OCI-LY7 (cell line): ENCODE measurements around the gene SNCB. TPM values are rescaled to one million over a fixed set of nuclear protein-coding genes. Genes with fewer than 3 reads are reported as not detected.
A peak's percentile ranks its signal among the peaks of the same experiment; 100 is the strongest.

Experiments
- BruUV-seq: library from RNA; stranded (reverse); fragments of 400-500 nt; replicated peaks from 2 replicates; lab custom pipeline; 2021; lab: Mats Ljungman, UMichigan
- CTCF ChIA-PET: fragments of 300-600 bp; sonication (Branson Sonifier 250); formaldehyde crosslinking; loops from one replicate; lab custom pipeline; 2022; ENCODE audit warnings: antibody characterized with exemption; ENCODE audit not compliant: unreplicated experiment; lab: Charles Lee
- POLR2A ChIA-PET: fragments of 300-600 bp; sonication (Branson Sonifier 250); formaldehyde crosslinking; loops from one replicate; lab custom pipeline; 2022; ENCODE audit warnings: antibody characterized with exemption; lab: Charles Lee
- DNase-seq: peaks from one replicate; pipeline ENCODE4 v3.0.0-alpha.2; 2015; ENCODE audit warnings: low spot score
- H2AFZ ChIP-seq: fragments of 200-600 bp; sonication (generic), shearing (Covaris generic); 2 replicates; pipeline ENCODE4 v1.6.1; 2014; ENCODE audit warnings: mild to moderate bottlenecking, antibody characterized with exemption, low read length, moderate library complexity
- H3K27ac ChIP-seq: fragments of 200-600 bp; sonication (generic); 2 replicates; pipeline ENCODE4 v1.5.1; 2014; ENCODE audit warnings: mixed run types, low read depth, mild to moderate bottlenecking, moderate library complexity, low read length, inconsistent platforms; ENCODE audit not compliant: poor library complexity, severe bottlenecking
- H3K36me3 ChIP-seq: fragments of 200-600 bp; sonication (generic); 2 replicates; pipeline ENCODE4 v1.6.1; 2014; ENCODE audit warnings: mild to moderate bottlenecking, antibody characterized with exemption, low read length, moderate library complexity, mixed read lengths; ENCODE audit not compliant: insufficient read depth
- H3K4me1 ChIP-seq: fragments of 200-600 bp; sonication (generic); 2 replicates; pipeline ENCODE4 v1.5.1; 2014; ENCODE audit warnings: mild to moderate bottlenecking, low read length; ENCODE audit not compliant: insufficient read depth, poor library complexity, severe bottlenecking
- H3K4me2 ChIP-seq: fragments of 200-600 bp; sonication (generic); 2 replicates; pipeline ENCODE4 v1.6.1; 2014; ENCODE audit warnings: mild to moderate bottlenecking, low read length
- H3K4me3 ChIP-seq: fragments of 200-600 bp; sonication (generic); 2 replicates; pipeline ENCODE4 v1.5.1; 2014; ENCODE audit warnings: mild to moderate bottlenecking, low read depth, low read length; ENCODE audit not compliant: poor library complexity, severe bottlenecking
- H3K79me2 ChIP-seq: fragments of 200-600 bp; sonication (generic); 2 replicates; pipeline ENCODE4 v1.6.1; 2016; ENCODE audit warnings: low read depth, mild to moderate bottlenecking, low read length, moderate library complexity, mixed read lengths; ENCODE audit not compliant: insufficient read depth
- H3K9me2 ChIP-seq: fragments of 200-600 bp; sonication (generic); 2 replicates; pipeline ENCODE4 v1.6.1; 2016; ENCODE audit warnings: mild to moderate bottlenecking, low read length, mixed read lengths; ENCODE audit not compliant: insufficient read depth
- H3K9me3 ChIP-seq: fragments of 200-600 bp; sonication (generic); 2 replicates; pipeline ENCODE4 v1.6.1; 2014; ENCODE audit warnings: mild to moderate bottlenecking, mixed run types, low read length, mixed read lengths
- H4K20me1 ChIP-seq: fragments of 200-600 bp; sonication (generic); 2 replicates; pipeline ENCODE4 v1.6.1; 2014; ENCODE audit warnings: mild to moderate bottlenecking, antibody characterized with exemption, low read length, moderate library complexity, mixed read lengths; ENCODE audit not compliant: insufficient read depth
- EZH2phosphoT487 ChIP-seq: fragments of 200-600 bp; sonication (generic); IDR thresholded peaks from 2 replicates; pipeline ENCODE4 v1.6.1; 2018; ENCODE audit warnings: low read depth, borderline replicate concordance, mild to moderate bottlenecking, mixed run types, antibody characterized with exemption, low read length, moderate library complexity, mixed read lengths
- intact Hi-C: fragments of 100-400 bp; cut with micrococcal nuclease; formaldehyde crosslinking; loops from one replicate; pipeline ENCODE4 v1.10.0; 2022; ENCODE audit not compliant: unreplicated experiment
- total RNA-seq, 2 experiments: library from RNA; depleted of rRNA in 1 of 2; stranded (reverse); fragments of >200 nt in 1 of 2; shearing (Covaris generic) in 1 of 2; gene quantifications; 2 replicates each; pipeline ENCODE4 v1.2.3, GENCODE V29; 2014 to 2022
- TF ChIP-seq, protein P1 (sequence below): fragments of 200-600 bp; sonication (generic); conservative IDR thresholded peaks from 2 replicates; pipeline ENCODE4 v1.5.1; 2014; ENCODE audit warnings: mild to moderate bottlenecking, antibody characterized with exemption, low read length, moderate library complexity, mixed read lengths

The SNCB gene
- total RNA-seq, 2 experiments from 2014 or later = 0.50 to 3.5 TPM

DNA sequence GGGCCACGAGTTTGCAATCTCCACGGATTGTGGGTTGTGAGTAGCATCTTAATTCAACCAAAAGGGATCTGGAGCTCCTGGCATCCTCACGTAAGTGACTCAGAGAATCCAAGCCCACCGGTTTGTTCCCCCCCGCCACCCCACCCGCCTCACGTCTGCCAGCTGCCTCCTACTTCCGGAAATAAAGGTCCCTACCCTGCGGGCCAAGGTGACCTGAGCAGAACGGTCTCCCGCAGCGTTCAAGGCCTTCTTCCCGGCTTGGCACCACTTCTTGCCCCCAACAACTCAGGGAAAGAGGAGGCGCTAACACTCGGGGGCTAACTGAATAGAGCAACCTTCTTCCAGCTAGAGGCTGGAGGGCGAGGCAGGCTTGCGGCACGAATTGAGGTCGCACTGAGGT lies 11.6 kb downstream of the SNCB start:
- Histone ChIP-seq H3K79me2 (no peaks in the 10 kb centered on the region), H2AFZ (no peak overlapping the region), H3K4me1 (no peaks in the 10 kb centered on the region), H3K27ac (no peak overlapping the region), H3K4me2 (peak overlapping the region; percentile 35), H3K9me2 (no peaks in the 10 kb centered on the region), H3K9me3 (no peaks in the 10 kb centered on the region), H4K20me1 (no peaks in the 10 kb centered on the region), H3K36me3 (no peaks in the 10 kb centered on the region), H3K4me3 (no peak overlapping the region)
- CTCF ChIA-PET = interaction anchor here (0.6 kb wide), 1 partner anchor 10 kb away, joined by 3 read pairs; no protein-coding TSS in a partner anchor
- BruUV-seq = no TSS peak
- no peak for DNase-seq
- TF ChIP-seq EZH2phosphoT487 = no peak
- TF ChIP-seq, protein P1, sequence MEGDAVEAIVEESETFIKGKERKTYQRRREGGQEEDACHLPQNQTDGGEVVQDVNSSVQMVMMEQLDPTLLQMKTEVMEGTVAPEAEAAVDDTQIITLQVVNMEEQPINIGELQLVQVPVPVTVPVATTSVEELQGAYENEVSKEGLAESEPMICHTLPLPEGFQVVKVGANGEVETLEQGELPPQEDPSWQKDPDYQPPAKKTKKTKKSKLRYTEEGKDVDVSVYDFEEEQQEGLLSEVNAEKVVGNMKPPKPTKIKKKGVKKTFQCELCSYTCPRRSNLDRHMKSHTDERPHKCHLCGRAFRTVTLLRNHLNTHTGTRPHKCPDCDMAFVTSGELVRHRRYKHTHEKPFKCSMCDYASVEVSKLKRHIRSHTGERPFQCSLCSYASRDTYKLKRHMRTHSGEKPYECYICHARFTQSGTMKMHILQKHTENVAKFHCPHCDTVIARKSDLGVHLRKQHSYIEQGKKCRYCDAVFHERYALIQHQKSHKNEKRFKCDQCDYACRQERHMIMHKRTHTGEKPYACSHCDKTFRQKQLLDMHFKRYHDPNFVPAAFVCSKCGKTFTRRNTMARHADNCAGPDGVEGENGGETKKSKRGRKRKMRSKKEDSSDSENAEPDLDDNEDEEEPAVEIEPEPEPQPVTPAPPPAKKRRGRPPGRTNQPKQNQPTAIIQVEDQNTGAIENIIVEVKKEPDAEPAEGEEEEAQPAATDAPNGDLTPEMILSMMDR = no peak
- POLR2A ChIA-PET = interaction anchor here (0.6 kb wide), 1 partner anchor 154 kb away, joined by 3 read pairs; no protein-coding TSS in a partner anchor
- intact Hi-C loops = loop anchor here (1.0 kb wide), 1 partner anchor 44 kb away; no protein-coding TSS in a partner anchor

DNA sequence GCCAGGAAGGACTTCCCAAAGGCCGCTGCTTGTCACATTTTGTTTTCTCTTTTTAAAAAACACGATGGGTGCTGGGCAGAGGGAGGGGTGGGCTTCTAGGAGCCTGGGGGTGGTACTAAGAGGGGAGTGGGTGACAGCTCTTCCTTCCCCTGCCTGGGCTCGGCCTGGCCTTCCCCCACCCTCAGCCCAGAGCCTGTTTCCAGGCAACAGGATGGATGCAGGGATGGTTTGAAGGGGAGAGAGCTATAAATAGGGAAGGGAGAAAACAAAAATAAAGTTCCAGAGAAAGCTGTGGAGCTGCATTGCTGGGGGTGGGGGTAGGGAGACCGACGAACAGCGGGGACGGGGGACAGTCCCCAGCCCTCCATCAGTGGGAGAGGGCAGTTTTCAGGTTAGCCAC lies 13.8 kb downstream of the SNCB start:
- intact Hi-C loops = no loop called here
- no peaks in the 10 kb centered on the region for H3K36me3 ChIP-seq
- H3K9me3 ChIP-seq = no peaks in the 10 kb centered on the region
- H3K9me2 ChIP-seq = no peaks in the 10 kb centered on the region
- no peak overlapping the region for H3K27ac ChIP-seq
- ChIA-PET CTCF (no interaction called here), POLR2A (no interaction called here)
- H3K4me3 ChIP-seq = no peak overlapping the region
- no peaks in the 10 kb centered on the region for H3K79me2 ChIP-seq
- DNase-seq = no peak
- no peak overlapping the region for H2AFZ ChIP-seq
- H4K20me1 ChIP-seq = no peaks in the 10 kb centered on the region
- no TSS peak for BruUV-seq
- H3K4me2 ChIP-seq = no peak overlapping the region
- no peaks in the 10 kb centered on the region for H3K4me1 ChIP-seq
- TF ChIP-seq EZH2phosphoT487 = no peak
- TF ChIP-seq, protein P1 = no peak

DNA sequence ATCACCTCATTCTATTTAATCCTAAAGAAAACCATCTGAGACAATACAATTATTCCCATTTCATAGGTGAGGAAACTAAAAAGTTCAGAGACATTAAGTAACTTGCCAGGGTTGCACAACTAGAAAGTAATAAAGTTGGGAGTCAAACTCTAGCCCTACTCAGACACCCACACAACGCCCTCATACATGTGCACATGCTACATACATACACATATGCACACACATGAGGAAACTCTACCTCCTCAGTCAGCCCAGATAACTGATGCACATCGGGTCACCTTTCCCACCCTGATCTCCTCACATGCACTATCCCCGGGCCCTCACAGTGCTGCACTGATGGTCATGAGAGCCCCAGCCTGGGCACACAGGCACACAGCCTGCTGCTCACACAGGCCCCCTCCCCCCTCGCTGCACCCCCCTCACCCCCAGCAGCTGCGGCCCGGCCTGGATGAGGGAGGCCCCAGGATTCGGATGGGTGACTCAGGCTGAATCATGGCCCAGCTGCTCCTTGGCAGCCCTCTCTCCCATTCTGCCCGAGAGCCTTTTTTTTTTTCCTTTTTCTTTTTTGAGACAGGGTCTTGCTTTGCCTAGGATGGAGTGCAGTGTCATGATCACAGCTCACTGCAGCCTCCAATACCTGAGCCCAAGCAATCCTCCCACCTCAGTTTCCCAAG lies 15.4 kb downstream of the SNCB start:
- Histone ChIP-seq H3K9me2 (no peaks in the 10 kb centered on the region), H3K4me2 (no peak overlapping the region), H4K20me1 (no peaks in the 10 kb centered on the region), H3K4me1 (peaks cover 4% of the 10 kb centered on the region), H3K79me2 (no peaks in the 10 kb centered on the region), H3K4me3 (no peak overlapping the region), H3K36me3 (no peaks in the 10 kb centered on the region), H2AFZ (no peak overlapping the region), H3K27ac (no peak overlapping the region), H3K9me3 (no peaks in the 10 kb centered on the region)
- POLR2A ChIA-PET = interaction anchor here (0.7 to 1.1 kb wide), 2 partner anchors 9 to 407 kb away, joined by 3 to 4 read pairs; partner anchors contain the start of gene ZNF346
- no peak for DNase-seq
- BruUV-seq = no TSS peak
- intact Hi-C loops = no loop called here
- TF ChIP-seq, protein P1 = no peak
- no peak for TF ChIP-seq EZH2phosphoT487
- CTCF ChIA-PET = no interaction called here
